Neural progenitor cell (in vitro differentiated cells): Measurements from ENCODE around the gene GRB7. TPM values are rescaled to one million over a fixed set of nuclear protein-coding genes. Genes with fewer than 3 reads are reported as not detected.

Experiments
- DNase-seq: peaks from one replicate; pipeline ENCODE4 v3.0.0-alpha.2; 2016; ENCODE audit warnings: low spot score
- H2AFZ ChIP-seq: fragments of 200-600 bp; sonication (generic); replicated peaks from 2 replicates; pipeline ENCODE4 v1.6.1; 2016; ENCODE audit warnings: antibody characterized with exemption
- H3F3A ChIP-seq: fragments of 200-600 bp; sonication (generic); 2 replicates; pipeline ENCODE4 v1.6.1; 2016; ENCODE audit warnings: antibody characterized with exemption, low read depth
- H3K27ac ChIP-seq: fragments of 200-600 bp; sonication (generic); 2 replicates; pipeline ENCODE4 v1.5.1; 2016; ENCODE audit warnings: mild to moderate bottlenecking
- H3K27me3 ChIP-seq: fragments of 200-600 bp; sonication (generic); 2 replicates; pipeline ENCODE4 v1.6.1; 2016; ENCODE audit warnings: mild to moderate bottlenecking, moderate library complexity
- H3K36me3 ChIP-seq: fragments of 200-600 bp; sonication (generic); 2 replicates; pipeline ENCODE4 v1.5.1; 2016
- H3K4me1 ChIP-seq: fragments of 200-600 bp; sonication (generic); 2 replicates; pipeline ENCODE4 v1.6.1; 2016; ENCODE audit warnings: mixed run types
- H3K4me2 ChIP-seq: fragments of 200-600 bp; sonication (generic); 2 replicates; pipeline ENCODE4 v1.6.1; 2016
- H3K4me3 ChIP-seq: fragments of 200-600 bp; sonication (generic); 2 replicates; pipeline ENCODE4 v1.5.1; 2016
- H3K79me2 ChIP-seq: fragments of 200-600 bp; sonication (generic); 2 replicates; pipeline ENCODE4 v1.6.1; 2016; ENCODE audit warnings: low read depth
- H3K9ac ChIP-seq: fragments of 200-600 bp; sonication (generic); 2 replicates; pipeline ENCODE4 v1.6.1; 2016
- H3K9me3 ChIP-seq: fragments of 200-600 bp; sonication (generic); 2 replicates; pipeline ENCODE4 v1.5.1; 2016; ENCODE audit warnings: low read depth
- H4K20me1 ChIP-seq: fragments of 200-600 bp; sonication (generic); 2 replicates; pipeline ENCODE4 v1.6.1; 2016; ENCODE audit warnings: low read depth
- H3K27ac Mint-ChIP-seq: 3 replicates; pipeline ENCODE4 v1.8.0; 2021; ENCODE audit warnings: mixed read lengths
- H3K27me3 Mint-ChIP-seq: 2 replicates; pipeline ENCODE4 v1.8.0; 2022; ENCODE audit warnings: low read depth, mild to moderate bottlenecking, inconsistent platforms, moderate library complexity, mixed read lengths; ENCODE audit not compliant: insufficient read depth
- H3K36me3 Mint-ChIP-seq: 3 replicates; pipeline ENCODE4 v1.8.0; 2021; ENCODE audit warnings: mixed read lengths
- H3K4me1 Mint-ChIP-seq: 3 replicates; pipeline ENCODE4 v1.8.0; 2021; ENCODE audit warnings: mixed read lengths
- H3K4me3 Mint-ChIP-seq: 3 replicates; pipeline ENCODE4 v1.8.0; 2021; ENCODE audit warnings: mild to moderate bottlenecking, moderate library complexity, mixed read lengths
- H3K9me3 Mint-ChIP-seq: 3 replicates; pipeline ENCODE4 v1.8.0; 2020; ENCODE audit warnings: mixed read lengths
- EZH2 ChIP-seq: fragments of 200-600 bp; sonication (generic); IDR thresholded peaks from 2 replicates; pipeline ENCODE4 v1.6.1; 2017; ENCODE audit warnings: antibody characterized with exemption, mild to moderate bottlenecking, moderate library complexity
- EZH2phosphoT487 ChIP-seq: fragments of 200-600 bp; sonication (generic); IDR thresholded peaks from 2 replicates; pipeline ENCODE4 v1.6.1; 2017; ENCODE audit warnings: antibody characterized with exemption
- total RNA-seq: library from RNA; depleted of rRNA; stranded (reverse); fragments of >200 nt; gene quantifications from 2 replicates; pipeline ENCODE4 v1.2.3, GENCODE V29; 2015; ENCODE audit warnings: low replicate concordance
- TF ChIP-seq, protein P1 (sequence below): fragments of 200-600 bp; sonication (generic); IDR thresholded peaks from 2 replicates; pipeline ENCODE4 v1.5.1; 2017; ENCODE audit warnings: antibody characterized with exemption, mild to moderate bottlenecking

Gene GRB7
- total RNA-seq, 1 donor from 2014 or later: 6.0 TPM

DNA sequence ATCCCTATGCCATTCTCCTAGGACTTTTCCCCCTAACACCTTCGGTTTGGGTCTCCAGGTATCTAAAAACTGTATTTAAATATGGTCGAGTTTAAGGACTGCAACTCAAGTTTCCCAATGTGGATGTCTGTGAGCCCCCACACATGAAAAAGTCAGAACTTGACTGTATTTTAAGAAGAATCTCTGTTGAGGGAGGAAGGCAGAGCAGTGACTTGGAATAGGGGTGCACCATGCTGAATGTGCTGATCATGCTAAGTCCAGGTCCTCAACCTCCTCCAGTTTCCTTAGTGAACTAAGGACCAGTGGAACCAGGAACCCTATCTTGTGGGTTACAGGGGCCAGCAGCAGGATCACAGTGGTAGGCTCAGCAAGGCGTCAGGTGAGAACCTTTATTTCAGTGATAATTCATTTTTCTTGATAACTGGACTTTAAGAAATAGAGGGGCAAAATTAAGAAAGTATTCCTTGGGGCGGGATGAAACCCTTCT is 19.5 kb downstream of the GRB7 start:
- no peak overlapping the region for H2AFZ ChIP-seq
- H3K9me3 ChIP-seq: no peaks in the 10 kb centered on the region
- no peak overlapping the region for H3K4me3 ChIP-seq
- peaks cover 12% of the 10 kb centered on the region for H3F3A ChIP-seq
- H3K9me3 Mint-ChIP-seq: no peaks in the 10 kb centered on the region
- H3K4me1 Mint-ChIP-seq: peaks cover 8% of the 10 kb centered on the region
- no peak overlapping the region for H3K27ac Mint-ChIP-seq
- H4K20me1 ChIP-seq: no peaks in the 10 kb centered on the region
- peaks cover 34% of the 10 kb centered on the region for H3K27me3 ChIP-seq
- no peak overlapping the region for H3K4me3 Mint-ChIP-seq
- H3K36me3 Mint-ChIP-seq: no peaks in the 10 kb centered on the region
- H3K27ac ChIP-seq: no peak overlapping the region
- peaks cover 4% of the 10 kb centered on the region for H3K4me1 ChIP-seq
- no peak for DNase-seq
- H3K9ac ChIP-seq: no peak overlapping the region
- H3K4me2 ChIP-seq: no peak overlapping the region
- H3K27me3 Mint-ChIP-seq: peaks cover 18% of the 10 kb centered on the region
- no peaks in the 10 kb centered on the region for H3K36me3 ChIP-seq
- no peaks in the 10 kb centered on the region for H3K79me2 ChIP-seq
- TF ChIP-seq, protein P1, sequence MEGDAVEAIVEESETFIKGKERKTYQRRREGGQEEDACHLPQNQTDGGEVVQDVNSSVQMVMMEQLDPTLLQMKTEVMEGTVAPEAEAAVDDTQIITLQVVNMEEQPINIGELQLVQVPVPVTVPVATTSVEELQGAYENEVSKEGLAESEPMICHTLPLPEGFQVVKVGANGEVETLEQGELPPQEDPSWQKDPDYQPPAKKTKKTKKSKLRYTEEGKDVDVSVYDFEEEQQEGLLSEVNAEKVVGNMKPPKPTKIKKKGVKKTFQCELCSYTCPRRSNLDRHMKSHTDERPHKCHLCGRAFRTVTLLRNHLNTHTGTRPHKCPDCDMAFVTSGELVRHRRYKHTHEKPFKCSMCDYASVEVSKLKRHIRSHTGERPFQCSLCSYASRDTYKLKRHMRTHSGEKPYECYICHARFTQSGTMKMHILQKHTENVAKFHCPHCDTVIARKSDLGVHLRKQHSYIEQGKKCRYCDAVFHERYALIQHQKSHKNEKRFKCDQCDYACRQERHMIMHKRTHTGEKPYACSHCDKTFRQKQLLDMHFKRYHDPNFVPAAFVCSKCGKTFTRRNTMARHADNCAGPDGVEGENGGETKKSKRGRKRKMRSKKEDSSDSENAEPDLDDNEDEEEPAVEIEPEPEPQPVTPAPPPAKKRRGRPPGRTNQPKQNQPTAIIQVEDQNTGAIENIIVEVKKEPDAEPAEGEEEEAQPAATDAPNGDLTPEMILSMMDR: no peak
- TF ChIP-seq EZH2phosphoT487 (no peak), EZH2 (no peak)

DNA sequence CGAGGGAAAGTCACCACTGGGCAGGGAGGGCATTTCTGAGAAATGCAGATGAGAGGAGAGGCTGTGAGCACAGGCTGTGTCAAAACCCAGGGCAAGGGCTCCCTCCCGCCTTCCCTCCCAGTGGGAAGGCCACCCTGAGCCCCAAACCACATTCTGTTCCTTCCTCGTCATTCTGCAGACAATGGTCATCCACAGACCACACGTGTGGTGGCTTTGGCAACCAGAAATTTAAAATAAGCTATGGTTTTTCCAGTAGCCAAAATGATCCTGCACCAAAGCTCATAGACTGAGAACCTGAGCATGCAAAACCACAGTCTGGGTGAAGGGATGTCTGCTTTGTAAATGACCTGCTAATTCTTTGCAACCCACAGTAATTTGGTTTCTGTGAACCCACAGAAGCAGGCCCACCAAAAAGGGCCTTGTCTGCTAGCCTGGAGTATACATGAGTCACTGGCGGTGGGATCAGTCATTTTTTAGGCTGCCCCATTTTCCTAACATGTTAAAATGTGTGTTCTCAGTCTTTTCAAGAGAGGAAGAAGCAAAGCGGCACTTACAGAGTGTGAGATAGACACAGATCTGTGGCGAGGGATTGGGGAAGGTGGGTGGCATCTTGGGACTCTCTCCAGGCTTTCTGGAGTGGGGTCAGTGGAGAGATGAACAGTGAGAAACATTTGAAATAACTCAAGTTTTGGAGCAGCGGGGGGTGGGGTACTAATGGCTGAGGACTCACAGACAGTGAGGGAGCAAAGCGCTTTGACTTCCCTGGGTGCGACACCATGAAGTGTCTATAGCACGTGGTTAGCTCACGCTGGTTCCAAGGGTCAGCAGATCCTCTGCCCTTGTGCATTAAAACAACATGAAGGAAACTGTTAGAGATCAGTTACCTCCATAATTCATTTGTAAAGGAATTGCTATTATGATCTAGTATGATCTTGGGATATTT is 20.5 kb downstream of the GRB7 start:
- H3K9me3 Mint-ChIP-seq: no peaks in the 10 kb centered on the region
- Histone ChIP-seq H3K4me2 (no peak overlapping the region), H4K20me1 (no peaks in the 10 kb centered on the region), H3K27me3 (peaks cover 27% of the 10 kb centered on the region), H3F3A (peaks cover 9% of the 10 kb centered on the region), H2AFZ (no peak overlapping the region), H3K36me3 (no peaks in the 10 kb centered on the region), H3K9ac (no peak overlapping the region), H3K4me1 (peaks cover 12% of the 10 kb centered on the region), H3K79me2 (no peaks in the 10 kb centered on the region), H3K9me3 (no peaks in the 10 kb centered on the region), H3K4me3 (no peak overlapping the region), H3K27ac (no peak overlapping the region)
- H3K27me3 Mint-ChIP-seq: peaks cover 18% of the 10 kb centered on the region
- no peak overlapping the region for H3K27ac Mint-ChIP-seq
- no peaks in the 10 kb centered on the region for H3K36me3 Mint-ChIP-seq
- TF ChIP-seq EZH2phosphoT487 (no peak), EZH2 (no peak)
- TF ChIP-seq, protein P1: no peak
- no peak for DNase-seq
- peaks cover 11% of the 10 kb centered on the region for H3K4me1 Mint-ChIP-seq
- no peak overlapping the region for H3K4me3 Mint-ChIP-seq

DNA sequence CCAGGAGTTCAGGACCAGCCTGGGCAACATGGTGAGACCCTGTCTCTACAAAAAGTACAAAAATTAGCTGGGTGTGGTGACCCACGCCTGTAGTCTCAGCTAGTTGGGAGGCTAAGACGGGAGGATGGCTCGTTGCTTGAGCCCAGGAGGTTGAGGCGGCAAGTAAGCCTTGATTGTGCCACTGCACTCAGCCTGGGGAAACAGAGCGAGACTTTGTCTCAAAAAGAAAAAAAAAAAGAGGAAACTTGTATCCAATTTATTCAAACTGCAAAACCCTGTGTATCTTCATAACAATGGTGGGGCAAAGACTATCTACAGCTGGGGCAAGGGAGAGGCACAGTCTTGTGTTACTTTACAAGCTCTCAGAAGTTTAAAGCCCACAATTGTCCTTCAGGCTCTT is 21.5 kb downstream of the GRB7 start:
- H2AFZ ChIP-seq: no peak overlapping the region
- DNase-seq: no peak
- H3F3A ChIP-seq: peaks cover 9% of the 10 kb centered on the region

More for the DNA sequence above, 21.5 kb downstream of the GRB7 start:
- no peak overlapping the region for H3K27ac Mint-ChIP-seq
- Histone ChIP-seq H3K36me3 (no peaks in the 10 kb centered on the region), H3K9ac (no peak overlapping the region), H3K4me3 (no peak overlapping the region), H3K27ac (no peak overlapping the region), H3K4me2 (no peak overlapping the region), H4K20me1 (no peaks in the 10 kb centered on the region), H3K27me3 (peaks cover 19% of the 10 kb centered on the region), H3K4me1 (peaks cover 12% of the 10 kb centered on the region), H3K9me3 (no peaks in the 10 kb centered on the region), H3K79me2 (no peaks in the 10 kb centered on the region)
- H3K36me3 Mint-ChIP-seq: no peaks in the 10 kb centered on the region
- TF ChIP-seq EZH2phosphoT487 (no peak), EZH2 (no peak)
- TF ChIP-seq, protein P1: no peak
- no peak overlapping the region for H3K4me3 Mint-ChIP-seq
- no peaks in the 10 kb centered on the region for H3K9me3 Mint-ChIP-seq
- peaks cover 18% of the 10 kb centered on the region for H3K27me3 Mint-ChIP-seq
- H3K4me1 Mint-ChIP-seq: peaks cover 11% of the 10 kb centered on the region
